ENCODE data around the gene PCNX2.

PCNX2 gene

GRCh38 chr1:233255145-233255544 is 40.4 kb downstream of the PCNX2 start:
- DNase-seq: no peak

- no peak for DNase-seq
These were observed 41.6 kb downstream of the PCNX2 start for GRCh38 chr1:233253832-233254331.

DNA sequence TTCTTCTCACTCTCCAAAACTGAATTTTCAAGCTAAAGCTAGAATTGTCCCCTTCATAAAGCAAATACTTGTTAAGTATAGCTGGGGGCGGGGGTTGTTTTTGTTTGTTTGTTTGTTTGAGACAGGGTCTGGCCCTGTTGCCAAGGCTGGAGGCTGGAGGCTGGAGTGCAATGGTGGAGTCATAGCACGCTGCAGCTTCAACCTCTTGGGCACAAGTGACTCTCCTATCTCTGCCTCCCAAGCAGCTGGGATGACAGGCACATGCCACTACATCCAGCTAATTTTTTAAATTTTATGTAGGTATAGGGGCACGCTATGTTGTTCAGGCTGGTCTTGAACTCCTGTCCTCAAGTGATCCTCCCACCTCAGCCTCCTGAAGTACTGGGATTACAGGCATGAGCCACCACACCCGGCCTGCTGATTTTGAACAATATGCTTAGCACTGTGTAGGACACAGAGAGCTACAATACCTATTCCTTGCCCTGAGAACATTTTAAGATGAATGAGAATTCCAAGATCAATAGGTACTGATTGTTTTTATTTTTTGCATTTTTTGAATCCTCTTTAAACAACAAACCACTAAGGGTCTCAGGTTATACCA is 42.2 kb downstream of the PCNX2 start:
- DNase-seq: no peak

DNA sequence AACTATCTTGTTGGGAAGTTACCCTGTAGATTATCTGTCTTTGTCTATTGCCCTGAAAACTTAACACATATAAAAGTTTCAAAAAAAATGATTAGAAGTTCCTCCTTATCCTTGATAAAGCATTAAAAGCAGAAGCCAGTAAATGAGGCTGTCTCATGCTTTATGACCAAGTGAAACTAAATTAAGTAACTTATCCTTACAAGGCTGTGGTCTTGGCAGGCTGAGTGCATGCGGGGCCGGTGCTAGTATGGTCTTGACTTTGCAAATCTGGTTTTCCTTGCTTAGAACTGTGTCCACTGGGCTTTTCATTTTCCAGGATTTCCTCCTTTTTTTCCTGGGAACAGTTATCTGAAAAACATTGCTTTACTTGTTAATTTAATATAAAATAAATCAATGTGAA is 43.1 kb downstream of the PCNX2 start:
- DNase-seq: no peak

GRCh38 chr1:233251201-233251720 is 44.3 kb downstream of the PCNX2 start:
- DNase-seq: no peak

GRCh38 chr1:233248014-233248413 is 47.5 kb downstream of the PCNX2 start:
- DNase-seq: no peak

DNA sequence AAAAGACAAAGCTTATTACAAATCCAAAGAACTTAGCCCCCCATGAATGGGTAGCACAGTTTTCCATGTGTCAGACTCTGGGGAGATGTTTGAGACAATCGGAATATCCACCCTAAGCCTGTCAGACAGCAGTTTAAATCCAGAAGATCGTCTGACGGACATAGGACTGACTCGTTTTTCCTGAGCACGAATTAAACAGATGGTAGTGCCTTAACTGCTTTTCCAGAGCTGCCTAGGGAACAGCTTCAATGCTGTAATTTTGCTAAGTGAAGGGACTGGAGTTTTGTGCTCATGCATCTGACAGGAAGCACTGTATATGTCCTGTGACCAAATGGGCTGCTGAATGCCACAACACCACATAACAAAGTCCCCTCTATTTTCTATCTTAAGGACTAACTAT is 48.6 kb downstream of the PCNX2 start:
- DNase-seq: no peak

DNA sequence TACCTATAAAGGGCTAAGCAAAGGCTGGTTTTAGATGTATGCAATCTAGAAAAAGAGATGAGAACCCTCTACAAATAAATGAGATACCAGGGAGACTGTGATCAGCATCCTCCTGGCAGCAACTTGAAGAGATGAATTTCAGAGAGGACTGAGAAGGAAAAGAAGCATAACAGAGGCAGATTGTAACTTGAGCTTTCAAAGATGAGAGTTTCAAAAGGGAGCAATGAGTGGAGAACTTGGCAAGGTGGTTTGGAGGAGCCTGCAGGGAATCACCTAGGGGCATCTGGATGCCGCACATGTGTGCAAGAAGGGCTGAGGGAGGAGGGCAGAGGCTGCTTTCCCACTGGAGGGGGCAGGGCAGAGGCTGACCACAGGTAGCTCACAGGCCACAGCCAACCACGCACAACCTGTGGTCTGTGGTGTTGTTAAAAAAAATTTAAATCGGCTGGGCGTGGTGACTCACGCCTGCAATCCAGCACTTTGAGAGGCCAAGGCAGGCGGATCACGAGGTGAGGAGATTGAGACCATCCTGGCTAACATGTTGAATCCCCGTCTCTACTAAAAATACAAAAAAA is 50.2 kb downstream of the PCNX2 start:
- no peak for DNase-seq

DNA sequence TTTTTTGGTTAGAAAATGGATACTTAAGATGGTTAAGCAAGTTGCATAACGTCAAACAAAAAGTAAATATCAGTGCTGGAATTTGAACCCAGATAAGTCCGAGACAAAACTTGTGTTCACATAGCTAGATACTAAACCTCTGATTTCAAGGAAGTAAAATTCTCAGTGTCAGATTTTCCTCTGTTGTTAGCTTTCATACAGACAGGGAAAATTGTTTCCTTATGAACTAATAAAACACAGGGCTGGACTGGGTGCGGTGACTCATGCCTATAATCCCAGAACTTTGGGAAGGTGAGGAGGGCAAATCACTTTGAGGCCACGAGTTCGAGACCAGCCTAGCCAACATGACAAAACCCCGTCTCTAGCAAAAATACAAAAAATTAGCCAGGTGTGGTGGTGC is 51.3 kb downstream of the PCNX2 start:
- DNase-seq: no peak

GRCh38 chr1:233242827-233243483 is 52.6 kb downstream of the PCNX2 start:
- DNase-seq: no peak

DNA sequence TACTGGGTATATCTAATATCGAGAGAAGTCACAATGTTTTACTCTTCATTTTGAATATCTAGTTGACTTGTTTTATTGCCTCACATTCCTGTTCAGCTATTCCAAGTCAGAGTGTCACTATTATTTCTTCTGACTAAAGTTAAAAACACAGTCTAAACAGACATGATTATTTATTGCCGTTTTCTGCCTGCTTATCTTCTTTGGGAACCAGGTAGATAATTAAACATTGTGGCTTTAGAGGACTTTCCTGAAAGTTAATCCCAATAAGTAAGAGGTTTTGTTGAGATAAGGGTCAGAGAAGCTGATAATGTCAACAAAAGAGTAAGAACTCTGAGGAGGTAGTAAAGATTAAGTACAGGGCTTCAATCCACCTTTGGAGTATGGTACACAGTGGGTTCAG is 53.8 kb downstream of the PCNX2 start:
- no peak for DNase-seq

DNA sequence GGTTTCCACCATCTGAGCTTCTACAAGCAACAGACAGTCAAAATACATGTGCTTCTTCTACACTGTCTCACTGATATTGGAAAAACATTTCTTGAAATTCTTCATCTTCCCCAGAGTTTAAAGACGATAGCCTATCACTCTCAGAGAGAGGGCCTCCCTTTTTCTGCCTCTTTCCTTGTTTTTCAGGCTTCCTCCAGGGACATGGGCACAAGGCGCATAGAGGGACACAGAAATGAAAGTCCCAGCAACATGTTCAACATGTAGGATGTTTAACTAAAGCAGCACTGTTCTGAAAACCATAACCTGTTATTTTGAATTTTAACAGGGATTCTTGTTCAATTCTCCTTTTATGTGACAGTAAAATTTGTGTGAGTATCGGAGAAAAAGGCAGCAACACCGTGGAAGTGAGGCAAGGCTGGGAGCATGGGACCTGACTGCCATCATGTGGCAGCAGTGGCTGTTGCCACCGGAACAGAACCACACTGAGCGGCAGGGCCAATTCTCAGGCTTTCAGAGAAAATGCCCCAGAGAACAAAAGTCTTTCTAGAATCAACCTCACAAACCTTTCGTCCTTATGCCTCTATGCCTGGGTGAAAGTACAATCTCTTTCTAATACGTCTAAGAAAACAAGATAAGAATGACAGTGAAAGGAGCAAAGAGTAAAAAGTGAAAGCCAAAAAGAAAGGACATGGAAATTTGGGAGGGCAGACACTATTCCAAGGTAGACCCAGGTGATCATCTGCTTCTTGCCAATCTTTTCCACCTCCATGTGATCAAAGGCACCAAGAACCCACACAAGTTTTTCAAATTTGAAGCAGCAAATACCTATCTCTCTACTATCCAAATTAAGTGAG is 54.5 kb downstream of the PCNX2 start:
- no peak for DNase-seq

DNA sequence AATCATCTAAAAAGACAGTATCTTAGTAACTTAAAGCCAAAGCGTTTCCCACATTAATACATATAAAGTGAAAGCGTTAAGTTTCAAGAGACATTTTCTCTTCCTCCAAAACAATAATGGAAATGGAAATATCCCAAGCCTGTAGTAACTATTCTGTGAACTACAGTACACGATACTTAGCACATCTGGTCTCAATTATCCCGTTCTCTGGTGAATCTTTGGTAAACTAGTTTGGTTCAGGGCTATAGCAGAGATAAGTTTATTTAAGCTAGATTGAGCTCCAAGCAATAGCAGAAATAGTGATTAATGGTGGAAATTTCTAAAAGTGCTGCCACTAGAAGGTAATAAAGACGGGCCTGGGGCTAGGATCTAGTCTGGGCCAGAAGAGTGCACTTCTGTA is 55.2 kb downstream of the PCNX2 start:
- no peak for DNase-seq

- DNase-seq: no peak
These were observed 56.6 kb downstream of the PCNX2 start for GRCh38 chr1:233238884-233239431.

DNA sequence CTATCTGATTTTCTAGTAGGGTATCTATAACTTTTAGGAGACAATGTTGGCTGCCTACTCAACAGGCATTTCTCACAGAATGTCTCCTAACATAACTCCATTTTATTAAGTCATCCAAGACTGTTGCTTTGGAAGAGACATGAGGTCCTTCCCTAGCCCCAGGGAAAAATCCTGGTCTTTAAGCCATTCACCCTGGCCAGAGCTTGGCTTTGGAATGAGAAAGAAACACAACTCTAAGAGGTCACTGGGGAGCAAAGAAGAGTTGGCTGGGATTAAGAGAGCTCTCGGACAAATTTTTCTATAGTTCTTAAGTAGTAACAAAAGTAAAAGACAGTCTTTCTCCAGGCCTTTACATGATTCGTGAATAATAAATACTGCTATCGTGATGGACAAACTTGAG is 57.9 kb downstream of the PCNX2 start:
- no peak for DNase-seq

DNA sequence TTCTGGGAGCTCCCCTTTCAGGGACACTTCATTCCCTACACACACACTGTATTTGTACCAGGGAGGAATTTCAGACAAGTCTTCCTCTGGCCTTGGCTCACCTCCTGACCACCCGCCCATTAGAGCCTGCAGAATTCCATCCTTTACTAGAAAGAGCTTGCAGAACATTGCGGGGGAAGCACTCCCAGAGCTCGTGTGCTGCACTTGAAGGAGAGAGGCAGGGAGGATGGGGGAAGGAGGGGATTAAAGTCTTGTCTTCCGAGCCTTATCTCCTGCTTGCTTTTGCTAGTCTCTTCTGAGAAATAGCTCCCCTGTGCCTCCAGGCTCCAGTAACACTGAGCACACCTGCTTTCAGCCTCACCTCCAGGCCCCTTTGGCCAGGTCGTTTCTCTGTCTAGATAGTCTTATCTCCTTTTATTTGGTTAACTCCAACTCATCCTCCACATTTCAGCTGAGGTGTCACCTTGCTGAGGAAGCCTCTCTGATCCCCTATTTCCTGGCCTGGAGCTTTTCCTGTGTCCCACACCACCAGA is 62.0 kb downstream of the PCNX2 start:
- no peak for DNase-seq

GRCh38 chr1:233230011-233230410 is 65.5 kb downstream of the PCNX2 start:
- DNase-seq: no peak

GRCh38 chr1:233229288-233229687 is 66.2 kb downstream of the PCNX2 start:
- no peak for DNase-seq

GRCh38 chr1:233227930-233228465 is 67.5 kb downstream of the PCNX2 start:
- DNase-seq: no peak

GRCh38 chr1:233224311-233224710 is 71.2 kb downstream of the PCNX2 start:
- DNase-seq: no peak

- DNase-seq: no peak
These were observed 77.7 kb downstream of the PCNX2 start for GRCh38 chr1:233217832-233218231.

DNA sequence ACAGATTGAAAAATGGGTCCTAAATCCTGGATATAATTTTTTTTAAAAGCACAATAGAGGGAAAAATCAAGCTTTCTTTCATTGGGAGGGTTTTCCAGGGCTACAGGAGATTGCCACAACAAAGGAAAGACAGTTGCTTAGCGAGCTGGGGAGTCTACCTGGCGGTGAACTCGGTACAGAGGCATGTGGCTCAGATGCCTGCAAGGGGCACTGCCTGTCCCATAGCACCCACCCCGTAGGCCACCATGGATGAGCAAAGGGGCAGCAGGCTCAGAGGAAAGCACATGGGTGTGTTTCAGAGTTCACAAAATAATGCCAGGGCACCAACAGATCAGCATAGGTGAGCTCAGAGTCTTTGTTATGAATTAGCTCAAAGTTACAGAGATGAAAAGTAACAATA is 79.5 kb downstream of the PCNX2 start:
- no peak for DNase-seq

All from bone marrow (tissue), 2 donors.